ENCODE measurements around the gene AUNIP. TPM values are rescaled to one million over a fixed set of nuclear protein-coding genes. Genes with fewer than 3 reads are reported as not detected.

Gene AUNIP
- total RNA-seq, 1 experiment from 2014 or later = 11.0 TPM

DNA sequence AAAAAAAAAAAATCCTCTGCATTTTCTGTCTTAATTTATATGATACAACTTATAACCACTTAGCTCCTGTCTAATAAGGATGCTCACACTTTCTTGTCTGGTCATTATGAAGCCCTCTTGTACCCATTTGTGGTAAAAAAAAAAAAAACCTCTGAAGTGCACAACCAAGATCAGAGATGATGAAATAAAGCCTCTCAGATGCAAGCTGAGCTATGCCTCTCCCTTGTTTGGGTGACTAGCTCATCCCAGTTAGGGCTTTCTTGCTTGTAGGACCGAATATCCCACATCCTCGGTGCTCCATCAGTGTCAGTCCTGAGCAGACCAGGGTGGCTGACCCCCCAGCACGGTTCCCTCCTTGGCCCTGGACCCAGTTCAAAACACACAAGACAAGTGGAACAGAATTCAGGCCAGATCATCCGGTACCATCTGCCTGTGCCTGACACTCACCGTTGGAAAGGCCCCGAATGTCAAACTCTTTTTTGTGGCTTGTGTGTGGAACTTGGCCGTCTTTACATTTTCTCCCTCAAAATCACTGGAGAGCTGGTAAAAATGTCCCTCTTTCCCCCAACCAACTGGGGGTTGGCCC, 65.6 kb downstream of the AUNIP start:
- no peak overlapping the region for H3K4me2 ChIP-seq
- no peaks in the 10 kb centered on the region for H3K27me3 ChIP-seq (ENCODE audit: insufficient read depth, low read depth)
- no peaks in the 10 kb centered on the region for H4K20me1 ChIP-seq (ENCODE audit: insufficient read depth)
- no peaks in the 10 kb centered on the region for H3K9me3 ChIP-seq (ENCODE audit: insufficient read depth, low read depth)
- no peak for TF ChIP-seq EZH2 (IDR thresholded peaks at IDR 0.05; ENCODE audit: low read depth)
- no peak for TF ChIP-seq CTCF (conservative IDR thresholded peaks at IDR 0.05)
- ChIA-PET POLR2A (ENCODE audit: unreplicated experiment) (no interaction called here), CTCF (interaction anchor here (0.7 kb wide), 1 partner anchor 102 kb away, joined by 5 read pairs; no protein-coding TSS in a partner anchor)
- H3K9me2 ChIP-seq (ENCODE audit: insufficient read depth) = no peaks in the 10 kb centered on the region
- no peaks in the 10 kb centered on the region for H3F3A ChIP-seq (ENCODE audit: insufficient read depth, low read depth)
- H3K27ac ChIP-seq = no peak overlapping the region
- no peaks in the 10 kb centered on the region for H3K4me1 ChIP-seq (replicated peaks; ENCODE audit: insufficient read depth)
- BruUV-seq (replicated peaks) = no TSS peak
- no peaks in the 10 kb centered on the region for H3K36me3 ChIP-seq (ENCODE audit: low read depth)
- no peak overlapping the region for H3K4me3 ChIP-seq
- H3K79me2 ChIP-seq (ENCODE audit: low read depth) = no peaks in the 10 kb centered on the region
- DNase-seq = no peak
- H2AFZ ChIP-seq = no peak overlapping the region
- intact Hi-C loops (cut with micrococcal nuclease; ENCODE audit: unreplicated experiment) = loop anchor here (10.0 kb wide), 1 partner anchor 89 kb away; no protein-coding TSS in a partner anchor

- no peaks in the 10 kb centered on the region for H3K27me3 ChIP-seq (ENCODE audit: insufficient read depth, low read depth)
- H3K9me2 ChIP-seq (ENCODE audit: insufficient read depth) = no peaks in the 10 kb centered on the region
- no peaks in the 10 kb centered on the region for H3K79me2 ChIP-seq (ENCODE audit: low read depth)
- H3K27ac ChIP-seq = no peak overlapping the region
- TF ChIP-seq CTCF (conservative IDR thresholded peaks at IDR 0.05) (no peak), EZH2 (IDR thresholded peaks at IDR 0.05; ENCODE audit: low read depth) (no peak)
- H3K36me3 ChIP-seq (ENCODE audit: low read depth) = no peaks in the 10 kb centered on the region
- no peaks in the 10 kb centered on the region for H3K9me3 ChIP-seq (ENCODE audit: insufficient read depth, low read depth)
- intact Hi-C loops (cut with micrococcal nuclease; ENCODE audit: unreplicated experiment) = loop anchor here (10.0 kb wide), 1 partner anchor 87 kb away; no protein-coding TSS in a partner anchor
- H3K4me2 ChIP-seq = no peak overlapping the region
- BruUV-seq (replicated peaks) = no TSS peak
- ChIA-PET CTCF (interaction anchor here (0.6 kb wide), 1 partner anchor 9 kb away, joined by 7 read pairs; no protein-coding TSS in a partner anchor), POLR2A (ENCODE audit: unreplicated experiment) (no interaction called here)
- no peak overlapping the region for H2AFZ ChIP-seq
- no peak overlapping the region for H3K4me3 ChIP-seq
- no peak for DNase-seq
- no peaks in the 10 kb centered on the region for H4K20me1 ChIP-seq (ENCODE audit: insufficient read depth)
- H3K4me1 ChIP-seq (replicated peaks; ENCODE audit: insufficient read depth) = peaks cover 10% of the 10 kb centered on the region
- H3F3A ChIP-seq (ENCODE audit: insufficient read depth, low read depth) = peaks cover 8% of the 10 kb centered on the region
Observed at GRCh38 chr1:25792115-25792514, 67.1 kb downstream of the AUNIP start.

DNA sequence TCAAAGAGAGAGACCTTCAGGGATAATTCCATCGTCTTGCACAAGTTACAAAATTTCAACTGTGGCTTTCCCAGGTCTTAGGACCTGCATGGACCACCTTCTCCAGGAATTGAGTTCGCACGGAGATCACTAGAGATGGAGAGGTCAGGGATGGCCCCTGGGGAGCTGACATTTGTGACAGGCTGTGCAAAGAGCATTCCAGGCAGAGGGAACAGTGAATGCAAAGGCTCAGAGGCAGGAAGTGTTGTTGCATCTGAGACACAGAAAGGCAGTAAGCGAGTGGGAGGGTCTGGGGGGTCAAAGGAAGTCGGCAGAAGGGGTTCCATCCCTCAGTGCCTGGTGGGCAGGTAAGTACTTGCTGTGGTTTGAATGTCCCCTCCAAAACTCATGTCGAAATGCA, 68.8 kb downstream of the AUNIP start:
- TF ChIP-seq EZH2 (IDR thresholded peaks at IDR 0.05; ENCODE audit: low read depth) (no peak), CTCF (conservative IDR thresholded peaks at IDR 0.05) (no peak)
- no peaks in the 10 kb centered on the region for H3K79me2 ChIP-seq (ENCODE audit: low read depth)
- POLR2A ChIA-PET (ENCODE audit: unreplicated experiment) = no interaction called here
- H3K4me1 ChIP-seq (replicated peaks; ENCODE audit: insufficient read depth) = peaks cover 19% of the 10 kb centered on the region
- H4K20me1 ChIP-seq (ENCODE audit: insufficient read depth) = no peaks in the 10 kb centered on the region
- intact Hi-C loops (cut with micrococcal nuclease; ENCODE audit: unreplicated experiment) = loop anchor here (10.0 kb wide), 1 partner anchor 86 kb away; no protein-coding TSS in a partner anchor
- CTCF ChIA-PET = no interaction called here
- H3F3A ChIP-seq (ENCODE audit: insufficient read depth, low read depth) = peaks cover 9% of the 10 kb centered on the region
- H3K9me3 ChIP-seq (ENCODE audit: insufficient read depth, low read depth) = no peaks in the 10 kb centered on the region
- no peak for DNase-seq
- H3K4me2 ChIP-seq = no peak overlapping the region
- no peaks in the 10 kb centered on the region for H3K27me3 ChIP-seq (ENCODE audit: insufficient read depth, low read depth)
- no peaks in the 10 kb centered on the region for H3K9me2 ChIP-seq (ENCODE audit: insufficient read depth)
- H3K4me3 ChIP-seq = no peak overlapping the region
- no peaks in the 10 kb centered on the region for H3K36me3 ChIP-seq (ENCODE audit: low read depth)
- no TSS peak for BruUV-seq (replicated peaks)
- no peak overlapping the region for H2AFZ ChIP-seq
- no peak overlapping the region for H3K27ac ChIP-seq

Data from PC-9 (cell line).